Lower lobe of right lung (tissue), 2 donors: Measurements from ENCODE around the gene WIZ. TPM values are rescaled to one million over a fixed set of nuclear protein-coding genes. Genes with fewer than 3 reads are reported as not detected.

ENCODE experiments used
- ATAC-seq, 2 donors: fragments of 200-7000 bp; cut with Tn5 transposase; one replicate each; pipeline ENCODE4 v1.9.1; 2020 to 2022; ENCODE audit warnings: mild to moderate bottlenecking in 2 of 2, moderate library complexity in 2 of 2
- DNase-seq: peaks from one replicate; pipeline ENCODE4 v3.0.0-alpha.2; 2020
- H3K27ac ChIP-seq: fragments of 200-600 bp; one replicate; pipeline ENCODE4 v1.8.0; 2022
- H3K27me3 ChIP-seq: fragments of 200-600 bp; one replicate; pipeline ENCODE4 v1.8.0; 2022; ENCODE audit warnings: low read depth
- H3K36me3 ChIP-seq: fragments of 200-600 bp; one replicate; pipeline ENCODE4 v1.8.0; 2022; ENCODE audit warnings: mild to moderate bottlenecking
- H3K4me1 ChIP-seq: fragments of 200-600 bp; one replicate; pipeline ENCODE4 v1.8.0; 2022
- H3K4me3 ChIP-seq: fragments of 200-600 bp; one replicate; pipeline ENCODE4 v1.8.0; 2022; ENCODE audit warnings: mild to moderate bottlenecking
- H3K9me3 ChIP-seq: fragments of 200-600 bp; one replicate; pipeline ENCODE4 v1.8.0; 2022
- intact Hi-C: fragments of 100-400 bp; cut with DNase I; formaldehyde crosslinking; loops from one replicate; pipeline ENCODE4 v1.11.0; 2022
- total RNA-seq: library from RNA; stranded (reverse); fragmentation: NEBNext Ultra II Directional; extraction: Animal tissue kit (Norgen Biotek cat#: 25700); gene quantifications from one replicate; pipeline ENCODE4 v1.2.1, GENCODE V29; 2021
- TF ChIP-seq, protein P1 (sequence below): fragments of 200-600 bp; IDR thresholded peaks from one replicate; pipeline ENCODE4 v1.8.0; 2022; ENCODE audit warnings: antibody characterized with exemption, mild to moderate bottlenecking
- donor health status: DM: no; HTN: yes; CAD: no; lungs with severe emphysema.

Gene WIZ
- total RNA-seq, 1 donor from 2014 or later = 25.2 TPM

DNA sequence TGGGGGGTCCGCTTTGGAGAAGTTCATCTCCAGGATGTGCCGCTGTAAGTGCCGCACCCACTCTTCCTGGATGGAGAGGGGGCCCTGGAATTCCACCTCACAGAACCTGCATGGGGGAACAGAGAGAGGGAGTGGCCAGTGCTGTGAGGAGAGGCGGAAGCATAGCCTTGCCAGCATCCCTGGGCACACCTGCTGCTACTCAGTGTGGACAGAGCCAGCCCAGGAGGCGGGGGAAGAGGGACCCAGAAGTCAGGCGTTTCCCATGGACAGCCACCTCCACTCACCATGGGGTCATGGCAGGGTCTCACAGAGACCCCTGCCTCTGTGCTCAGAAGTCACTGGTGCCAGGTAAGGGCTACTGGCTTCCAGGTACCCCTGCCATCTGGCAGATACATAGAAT lies 26.6 kb downstream of the WIZ start:
- Histone ChIP-seq H3K4me3 (no peak overlapping the region), H3K36me3 (peaks cover 56% of the 10 kb centered on the region), H3K9me3 (no peaks in the 10 kb centered on the region), H3K27ac (no peak overlapping the region), H3K27me3 (no peaks in the 10 kb centered on the region), H3K4me1 (peaks cover 16% of the 10 kb centered on the region)
- DNase-seq (no peak), ATAC-seq (no peak)
- intact Hi-C loops = no loop called here
- TF ChIP-seq, protein P1, sequence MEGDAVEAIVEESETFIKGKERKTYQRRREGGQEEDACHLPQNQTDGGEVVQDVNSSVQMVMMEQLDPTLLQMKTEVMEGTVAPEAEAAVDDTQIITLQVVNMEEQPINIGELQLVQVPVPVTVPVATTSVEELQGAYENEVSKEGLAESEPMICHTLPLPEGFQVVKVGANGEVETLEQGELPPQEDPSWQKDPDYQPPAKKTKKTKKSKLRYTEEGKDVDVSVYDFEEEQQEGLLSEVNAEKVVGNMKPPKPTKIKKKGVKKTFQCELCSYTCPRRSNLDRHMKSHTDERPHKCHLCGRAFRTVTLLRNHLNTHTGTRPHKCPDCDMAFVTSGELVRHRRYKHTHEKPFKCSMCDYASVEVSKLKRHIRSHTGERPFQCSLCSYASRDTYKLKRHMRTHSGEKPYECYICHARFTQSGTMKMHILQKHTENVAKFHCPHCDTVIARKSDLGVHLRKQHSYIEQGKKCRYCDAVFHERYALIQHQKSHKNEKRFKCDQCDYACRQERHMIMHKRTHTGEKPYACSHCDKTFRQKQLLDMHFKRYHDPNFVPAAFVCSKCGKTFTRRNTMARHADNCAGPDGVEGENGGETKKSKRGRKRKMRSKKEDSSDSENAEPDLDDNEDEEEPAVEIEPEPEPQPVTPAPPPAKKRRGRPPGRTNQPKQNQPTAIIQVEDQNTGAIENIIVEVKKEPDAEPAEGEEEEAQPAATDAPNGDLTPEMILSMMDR = no peak

DNA sequence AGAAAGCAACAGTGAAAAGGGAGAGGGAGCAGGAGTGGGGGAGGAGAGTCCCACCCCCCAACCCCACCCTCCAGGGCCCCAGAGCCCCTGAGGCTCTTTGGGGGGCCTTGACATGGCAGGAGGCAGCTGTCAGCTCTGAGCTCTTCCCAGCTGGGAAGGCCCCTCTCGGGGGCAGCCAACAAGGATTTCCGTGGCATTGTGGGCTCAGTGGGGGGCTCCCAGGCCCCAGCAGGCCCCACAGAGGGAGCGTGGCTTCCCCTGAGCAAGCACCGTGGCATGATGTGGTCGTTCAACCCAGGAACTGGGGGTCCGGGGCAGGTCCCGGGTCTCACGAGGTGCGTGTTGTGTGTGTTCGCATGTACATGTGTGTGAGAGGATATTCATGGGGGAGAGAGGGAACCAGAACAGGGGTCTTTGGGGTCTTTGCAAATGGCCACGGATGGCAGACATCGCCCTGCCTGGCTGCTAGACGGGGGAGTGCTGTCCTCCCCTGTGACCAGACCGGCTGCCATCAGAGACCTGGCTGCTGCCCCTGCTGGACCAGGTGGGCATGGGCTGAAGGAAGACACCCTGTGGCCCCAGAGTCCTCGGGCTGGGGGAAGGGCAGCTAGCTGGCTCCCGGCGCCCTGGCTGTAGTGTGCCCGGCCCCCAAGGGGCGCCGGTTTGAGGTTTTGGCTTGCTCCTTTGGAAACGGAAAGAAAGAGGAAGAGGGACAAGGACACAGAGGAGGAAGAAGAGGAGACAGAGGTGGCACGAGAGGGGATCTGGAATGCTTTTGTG lies 27.3 kb downstream of the WIZ start:
- intact Hi-C loops = no loop called here
- Histone ChIP-seq H3K9me3 (no peaks in the 10 kb centered on the region), H3K4me1 (peaks cover 22% of the 10 kb centered on the region), H3K4me3 (no peak overlapping the region), H3K27me3 (no peaks in the 10 kb centered on the region), H3K27ac (peak overlapping the region; percentile 65), H3K36me3 (peaks cover 50% of the 10 kb centered on the region)
- no peak for ATAC-seq
- no peak for DNase-seq
- TF ChIP-seq, protein P1 = no peak

DNA sequence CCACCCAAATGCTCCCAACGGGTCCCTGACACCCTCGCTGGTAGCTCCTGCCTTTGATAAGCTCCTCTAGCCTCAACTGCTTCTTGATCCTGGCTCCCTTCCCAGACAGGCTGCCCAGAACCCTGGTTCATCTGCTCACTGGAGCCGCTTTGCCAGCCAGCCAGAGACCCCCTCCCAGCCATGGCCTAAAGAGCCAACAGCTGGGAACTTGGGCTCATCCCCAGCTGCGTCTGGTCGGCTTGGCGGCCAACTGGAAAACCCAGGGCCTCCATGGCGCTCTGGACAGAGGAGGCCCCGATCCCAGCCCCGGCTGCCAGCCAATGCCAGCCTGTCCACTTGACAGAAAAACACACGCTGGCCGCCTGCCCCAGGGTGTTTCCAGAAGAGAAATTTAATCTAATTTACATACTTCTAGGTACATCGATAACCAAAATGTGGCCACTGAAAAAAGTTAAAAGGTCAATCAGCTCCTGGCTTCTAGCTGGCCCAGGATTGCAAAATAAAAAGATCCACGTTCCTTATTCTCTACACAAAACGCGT lies 28.0 kb downstream of the WIZ start:
- ATAC-seq (no peak), DNase-seq (no peak)
- Histone ChIP-seq H3K9me3 (no peaks in the 10 kb centered on the region), H3K27ac (peak overlapping the region; percentile 65), H3K36me3 (peaks cover 44% of the 10 kb centered on the region), H3K4me1 (peaks cover 29% of the 10 kb centered on the region), H3K27me3 (no peaks in the 10 kb centered on the region), H3K4me3 (no peak overlapping the region)
- TF ChIP-seq, protein P1 = no peak
- intact Hi-C loops = no loop called here

DNA sequence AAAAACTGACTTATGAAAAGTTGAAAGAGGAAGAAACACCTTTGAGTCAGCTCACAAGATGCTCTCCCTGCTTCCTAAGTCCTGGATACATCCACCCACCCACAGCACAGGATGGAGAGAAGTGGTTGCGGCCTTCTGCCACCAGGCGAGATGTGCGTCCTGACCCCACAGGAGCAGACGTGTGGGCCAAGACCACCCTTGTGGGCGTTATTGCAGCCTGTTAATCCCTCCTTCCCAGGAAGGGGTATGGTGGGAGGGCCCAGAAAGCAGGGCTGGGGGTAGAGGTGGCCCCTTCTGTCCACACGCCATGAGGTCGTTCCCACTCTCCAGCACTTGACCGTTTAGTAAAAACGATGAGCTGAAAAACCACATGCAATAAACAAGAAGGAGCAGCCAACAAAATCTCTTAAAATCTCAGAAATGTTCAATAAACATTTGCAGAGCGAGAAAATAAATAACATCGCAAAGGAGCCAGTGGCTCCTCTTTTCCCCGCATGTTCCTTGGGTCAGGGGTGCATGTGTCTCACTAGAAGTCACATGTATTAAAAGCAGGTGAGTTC lies 28.5 kb downstream of the WIZ start:
- ATAC-seq = no peak
- DNase-seq = no peak
- intact Hi-C loops = no loop called here
- peaks cover 44% of the 10 kb centered on the region for H3K36me3 ChIP-seq
- H3K27me3 ChIP-seq = no peaks in the 10 kb centered on the region
- no peak overlapping the region for H3K4me3 ChIP-seq
- peaks cover 34% of the 10 kb centered on the region for H3K4me1 ChIP-seq
- H3K9me3 ChIP-seq = no peaks in the 10 kb centered on the region
- TF ChIP-seq, protein P1 = no peak
- peak overlapping the region; percentile 65 for H3K27ac ChIP-seq

DNA sequence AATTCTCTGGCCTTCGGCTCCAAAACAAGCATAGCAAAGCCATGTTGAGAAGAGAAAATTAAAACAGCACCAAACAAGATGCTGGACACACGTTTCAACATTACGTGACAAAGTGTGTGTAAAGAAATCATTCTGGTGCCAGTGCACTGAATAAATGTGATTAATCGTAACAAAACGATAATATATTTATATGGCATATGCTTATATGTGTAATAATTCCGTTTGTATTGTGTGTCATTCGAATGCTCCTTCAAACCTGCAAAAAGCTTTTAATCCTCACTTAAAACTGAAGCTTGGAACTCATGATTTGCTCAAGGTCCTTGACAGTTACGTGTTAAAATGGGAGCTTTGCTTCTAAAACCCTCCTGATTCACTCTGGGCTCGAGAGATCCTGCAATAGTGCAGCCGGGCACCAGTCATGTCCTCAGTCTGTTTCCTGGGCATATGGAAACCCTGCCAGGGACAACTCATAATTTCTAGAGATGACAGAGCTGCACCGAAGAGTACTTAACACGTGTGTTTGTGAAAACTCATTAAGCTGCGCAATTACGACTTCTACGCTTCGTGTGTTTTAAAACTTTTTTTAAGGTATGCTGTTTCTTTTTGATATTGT lies 30.2 kb downstream of the WIZ start:
- Histone ChIP-seq H3K4me3 (peak overlapping the region; percentile 100), H3K4me1 (peaks cover 44% of the 10 kb centered on the region), H3K27ac (peak overlapping the region; percentile 7), H3K9me3 (no peaks in the 10 kb centered on the region), H3K36me3 (peaks cover 40% of the 10 kb centered on the region), H3K27me3 (no peaks in the 10 kb centered on the region)
- ATAC-seq (no peak), DNase-seq (no peak)
- TF ChIP-seq, protein P1 = no peak
- intact Hi-C loops = no loop called here
